IMR-90 (cell line): ENCODE measurements around the gene OR1M1. TPM values are rescaled to one million over a fixed set of nuclear protein-coding genes. Genes with fewer than 3 reads are reported as not detected.

Experiments used
- ATAC-seq: fragments of 200-7000 bp; cut with Tn5 transposase; 2 replicates; pipeline ENCODE4 v1.9.1; 2020; ENCODE audit warnings: low read depth, mild to moderate bottlenecking, moderate library complexity
- BruUV-seq: library from RNA; stranded (reverse); fragments of 400-500 nt; replicated peaks from 2 replicates; lab custom pipeline; 2021; lab: Mats Ljungman, UMichigan
- CTCF ChIA-PET: fragments of 300-600 bp; formaldehyde crosslinking; extraction: SDS; loops from one replicate; lab custom pipeline; 2021; ENCODE audit warnings: antibody characterized with exemption; lab: Yijun Ruan, JAX
- POLR2A ChIA-PET: fragments of 300-600 bp; sonication (Branson Sonifier 250); formaldehyde crosslinking; loops from one replicate; lab custom pipeline; 2022; ENCODE audit warnings: antibody characterized with exemption; ENCODE audit not compliant: unreplicated experiment; lab: Charles Lee
- DNase-seq: peaks from one replicate; pipeline ENCODE4 v3.0.0; 2013
- H2AFZ ChIP-seq: replicated peaks from 2 replicates; pipeline ENCODE3; 2013; ENCODE audit warnings: low read length, mild to moderate bottlenecking; ENCODE audit not compliant: poor library complexity
- H2AK5ac ChIP-seq: 2 replicates; pipeline ENCODE4 v1.6.1; 2013; ENCODE audit warnings: low read depth, low read length, inconsistent platforms
- H2AK9ac ChIP-seq: replicated peaks from 2 replicates; pipeline ENCODE3; 2013; ENCODE audit warnings: mild to moderate bottlenecking, low read depth, low read length, moderate library complexity; ENCODE audit not compliant: poor library complexity
- H2BK120ac ChIP-seq: 2 replicates; pipeline ENCODE4 v1.6.1; 2013; ENCODE audit warnings: low read depth, low read length, inconsistent platforms
- H2BK15ac ChIP-seq: 3 replicates; pipeline ENCODE4 v1.6.1; 2013; ENCODE audit warnings: low read depth, low read length, inconsistent platforms
- H2BK20ac ChIP-seq: 2 replicates; pipeline ENCODE4 v1.6.1; 2013; ENCODE audit warnings: low read depth, mild to moderate bottlenecking, inconsistent platforms, low read length, moderate library complexity
- H2BK5ac ChIP-seq: 2 replicates; pipeline ENCODE4 v1.6.1; 2013; ENCODE audit warnings: mild to moderate bottlenecking, low read depth, low read length, inconsistent platforms; ENCODE audit not compliant: poor library complexity, severe bottlenecking
- H3K14ac ChIP-seq: replicated peaks from 2 replicates; pipeline ENCODE4 v1.6.1; 2013; ENCODE audit warnings: low read depth, low read length, inconsistent platforms
- H3K18ac ChIP-seq: 2 replicates; pipeline ENCODE4 v1.6.1; 2013; ENCODE audit warnings: low read depth, low read length, control low read depth
- H3K23ac ChIP-seq: 2 replicates; pipeline ENCODE4 v1.6.1; 2013; ENCODE audit warnings: low read depth, low read length, inconsistent platforms
- H3K27ac ChIP-seq: 2 replicates; pipeline ENCODE4 v1.5.1; 2013; ENCODE audit warnings: mild to moderate bottlenecking, control low read depth, low read length; ENCODE audit not compliant: insufficient read depth
- H3K27me3 ChIP-seq: 2 replicates; pipeline ENCODE4 v1.6.1; 2013; ENCODE audit warnings: low read length; ENCODE audit not compliant: control insufficient read depth, insufficient read depth
- H3K36me3 ChIP-seq: 2 replicates; pipeline ENCODE4 v1.6.1; 2013; ENCODE audit warnings: low read length, mixed read lengths; ENCODE audit not compliant: control insufficient read depth, insufficient read depth
- H3K4ac ChIP-seq: 2 replicates; pipeline ENCODE4 v1.6.1; 2013; ENCODE audit warnings: low read depth, low read length, inconsistent platforms
- H3K4me1 ChIP-seq: 2 replicates; pipeline ENCODE4 v1.6.1; 2013; ENCODE audit warnings: low read length, mixed read lengths; ENCODE audit not compliant: control insufficient read depth, insufficient read depth
- H3K4me2 ChIP-seq: 2 replicates; pipeline ENCODE4 v1.6.1; 2013; ENCODE audit warnings: low read depth, mild to moderate bottlenecking, control low read depth, low read length, moderate library complexity
- H3K4me3 ChIP-seq: 2 replicates; pipeline ENCODE4 v1.5.1; 2013; ENCODE audit warnings: low read depth, mild to moderate bottlenecking, control low read depth, low read length, moderate library complexity; ENCODE audit not compliant: insufficient read depth
- H3K56ac ChIP-seq: 2 replicates; pipeline ENCODE4 v1.6.1; 2013; ENCODE audit warnings: low read length, inconsistent platforms; ENCODE audit not compliant: insufficient read depth; ENCODE audit errors: extremely low read depth
- H3K79me1 ChIP-seq, 2 experiments: 2 replicates each; pipeline ENCODE4 v1.6.1; 2013; ENCODE audit warnings: low read length in 2 of 2, inconsistent platforms in 1 of 2, low read depth in 1 of 2
- H3K9ac ChIP-seq: 2 replicates; pipeline ENCODE4 v1.6.1; 2013; ENCODE audit warnings: low read depth, low read length, control low read depth
- H3K9me1 ChIP-seq: 2 replicates; pipeline ENCODE4 v1.6.1; 2013; ENCODE audit warnings: low read length, inconsistent platforms; ENCODE audit not compliant: insufficient read depth
- H3K9me3 ChIP-seq: 2 replicates; pipeline ENCODE4 v1.6.1; 2013; ENCODE audit warnings: low read length; ENCODE audit not compliant: control insufficient read depth, insufficient read depth
- H4K20me1 ChIP-seq: 2 replicates; pipeline ENCODE4 v1.6.1; 2013; ENCODE audit warnings: low read length, inconsistent platforms; ENCODE audit not compliant: insufficient read depth
- H4K5ac ChIP-seq: 2 replicates; pipeline ENCODE4 v1.6.1; 2013; ENCODE audit warnings: mild to moderate bottlenecking, low read depth, low read length, control low read depth
- H4K8ac ChIP-seq, 2 experiments: 2 replicates each; pipeline ENCODE4 v1.6.1; 2013; ENCODE audit warnings: low read depth in 2 of 2, low read length in 2 of 2, control low read depth in 1 of 2, inconsistent platforms in 1 of 2
- H4K91ac ChIP-seq: 2 replicates; pipeline ENCODE4 v1.6.1; 2013; ENCODE audit warnings: low read depth, low read length, inconsistent platforms; ENCODE audit not compliant: insufficient read depth
- BHLHE40 ChIP-seq: fragments of 150-350 bp; IDR thresholded peaks from 2 replicates; pipeline ENCODE4 v1.6.1; 2016; ENCODE audit warnings: mild to moderate bottlenecking, low read depth, low read length
- CEBPB ChIP-seq: IDR thresholded peaks from 2 replicates; pipeline ENCODE4 v1.6.1; 2012; ENCODE audit warnings: low read depth, low read length, improper control_type of control experiment
- CHD1 ChIP-seq: IDR thresholded peaks from 2 replicates; pipeline ENCODE4 v1.6.1; 2012; ENCODE audit warnings: low read depth, low read length, improper control_type of control experiment
- CTCF ChIP-seq: conservative IDR thresholded peaks from 2 replicates; pipeline ENCODE4 v1.5.1; 2012; ENCODE audit warnings: mild to moderate bottlenecking, low read depth, low read length, improper control_type of control experiment
- ELK1 ChIP-seq: fragments of 150-350 bp; IDR thresholded peaks from 2 replicates; pipeline ENCODE4 v1.6.1; 2016; ENCODE audit warnings: low read depth, mild to moderate bottlenecking, low read length, moderate library complexity, borderline replicate concordance
- MAFK ChIP-seq: IDR thresholded peaks from 2 replicates; pipeline ENCODE4 v1.6.1; 2012; ENCODE audit warnings: low read depth, low read length, improper control_type of control experiment
- MAZ ChIP-seq: IDR thresholded peaks from 2 replicates; pipeline ENCODE4 v1.6.1; 2012; ENCODE audit warnings: low read depth, mild to moderate bottlenecking, low read length, improper control_type of control experiment, moderate library complexity, borderline replicate concordance
- POLR2A ChIP-seq: IDR thresholded peaks from 2 replicates; pipeline ENCODE4 v1.6.1; 2012; ENCODE audit warnings: mild to moderate bottlenecking, low read depth, low read length
- RAD21 ChIP-seq: IDR thresholded peaks from 2 replicates; pipeline ENCODE4 v1.6.1; 2012; ENCODE audit warnings: low read length, improper control_type of control experiment
- SMC3 ChIP-seq: fragments of 150-350 bp; IDR thresholded peaks from 2 replicates; pipeline ENCODE4 v1.6.1; 2016; ENCODE audit warnings: low read depth, mild to moderate bottlenecking, antibody characterized with exemption, low read length, moderate library complexity
- USF2 ChIP-seq: fragments of 150-350 bp; IDR thresholded peaks from 2 replicates; pipeline ENCODE4 v1.6.1; 2017; ENCODE audit warnings: mild to moderate bottlenecking, antibody characterized with exemption, low read length, low read depth
- WGBS, 2 experiments: methylation state at CpG; one replicate each; pipeline versions ENCODE4 v1.1.5 to v1.1.7; 2013; ENCODE audit warnings: missing lambda C conversion rate in 2 of 2; ENCODE audit not compliant: insufficient read length in 1 of 2; ENCODE audit errors: extremely low coverage in 2 of 2; 5-methylcytosine and 5-hydroxymethylcytosine counted together
- dilution Hi-C: fragments of 300-500 bp; cut with HindIII; formaldehyde crosslinking; loops from one replicate; pipeline ENCODE4 v1.14.3; 2018; ENCODE audit warnings: low sequenced_read_pairs; ENCODE audit not compliant: unreplicated experiment
- in situ Hi-C: fragments of 300-500 bp; cut with MboI; formaldehyde crosslinking; loops from 3 replicates; pipeline ENCODE4 v1.14.3; 2019; ENCODE audit warnings: low sequenced_read_pairs, inconsistent platforms, mixed read lengths
- intact Hi-C: fragments of 100-400 bp; cut with micrococcal nuclease; formaldehyde crosslinking; loops from 2 replicates; pipeline ENCODE4 v1.10.0; 2022
- polyA plus RNA-seq, 3 experiments: library from polyadenylated mRNA; depleted of rRNA; stranded (reverse); fragments of >200 nt; gene quantifications; 2 replicates each; pipeline ENCODE4 v1.2.3, GENCODE V29; 2012; ENCODE audit warnings: low replicate concordance in 1 of 3
- total RNA-seq: library from RNA; depleted of rRNA; stranded (reverse); fragments of >200 nt; gene quantifications from 2 replicates; pipeline ENCODE4 v1.2.3, GENCODE V29; 2012

OR1M1 gene
- total and polyA plus RNA-seq, 2 of the 4 experiments (the other 2 are of a cell fraction), result not detected

- TF ChIP-seq MAFK, result no peak
- no peak for TF ChIP-seq ELK1
- no peak for TF ChIP-seq RAD21
- no peak for TF ChIP-seq SMC3
- TF ChIP-seq USF2, result no peak
- no peak for TF ChIP-seq CTCF
- no peak for TF ChIP-seq CHD1
- TF ChIP-seq MAZ, result no peak
- TF ChIP-seq BHLHE40, result no peak
- TF ChIP-seq POLR2A, result no peak
- TF ChIP-seq CEBPB, result no peak
Measured at GRCh38 chr19:9070066-9070465, 16.8 kb upstream of the OR1M1 start.

More at GRCh38 chr19:9070066-9070465, 16.8 kb upstream of the OR1M1 start:
- Histone ChIP-seq H3K4me2 (no peak overlapping the region), H2AFZ (no peak overlapping the region), H3K36me3 (no peaks in the 10 kb centered on the region), H3K9me1 (no peaks in the 10 kb centered on the region), H2AK9ac (no peak overlapping the region), H3K27ac (no peak overlapping the region), H4K20me1 (no peaks in the 10 kb centered on the region), H3K79me1 (no peaks in the 10 kb centered on the region), H2BK15ac (no peak overlapping the region), H3K9me3 (peaks cover 18% of the 10 kb centered on the region; the same call in 1 of the 2 replicates), H3K18ac (no peak overlapping the region), H3K56ac (no peak overlapping the region), H3K23ac (no peak overlapping the region), H2BK5ac (no peak overlapping the region), H3K4me3 (no peak overlapping the region), H2AK5ac (no peak overlapping the region), H2BK20ac (no peak overlapping the region), H3K4me1 (no peaks in the 10 kb centered on the region), H2BK120ac (no peak overlapping the region), H4K5ac (no peak overlapping the region), H3K14ac (no peak overlapping the region), H3K4ac (no peak overlapping the region), H4K91ac (no peak overlapping the region), H3K27me3 (no peaks in the 10 kb centered on the region), H4K8ac (no peak overlapping the region), H3K9ac (no peak overlapping the region)
- ChIA-PET CTCF (no interaction called here), POLR2A (no interaction called here)
- intact Hi-C loops (no loop called here), dilution Hi-C loops (no loop called here), in situ Hi-C loops (no loop called here)
- ATAC-seq (no peak), DNase-seq (no peak)
- no CpG with 5 or more reads among the region's 5 CpGs for WGBS, 2 experiments
- BruUV-seq, result no TSS peak
